RWPE2 (cell line): ENCODE data around the gene KRT80.

Experiments
- ATAC-seq: fragments of 200-7000 bp; cut with Tn5 transposase; 3 replicates; pipeline ENCODE4 v1.9.1; 2021; ENCODE audit warnings: low read depth
- DNase-seq: peaks from one replicate; pipeline ENCODE4 v3.0.0-alpha.2; 2020; ENCODE audit warnings: low spot score
- H3K27ac ChIP-seq: fragments of 450-650 bp; 2 replicates; pipeline ENCODE4 v1.5.1; 2017; ENCODE audit warnings: mild to moderate bottlenecking; ENCODE audit not compliant: poor library complexity, severe bottlenecking
- H3K27me3 ChIP-seq: fragments of 250-450 bp; sonication (Bioruptor Pico); 2 replicates; pipeline ENCODE4 v1.5.1; 2021; ENCODE audit warnings: mild to moderate bottlenecking, moderate library complexity; ENCODE audit not compliant: insufficient read depth, poor library complexity, severe bottlenecking
- H3K36me3 ChIP-seq: fragments of 250-450 bp; sonication (Bioruptor Pico); 2 replicates; pipeline ENCODE4 v1.5.1; 2020; ENCODE audit warnings: low read depth, mild to moderate bottlenecking, moderate library complexity
- H3K4me1 ChIP-seq: fragments of 250-450 bp; sonication (Bioruptor Pico); 2 replicates; pipeline ENCODE4 v1.5.1; 2021; ENCODE audit warnings: mild to moderate bottlenecking, moderate library complexity; ENCODE audit not compliant: insufficient read depth, poor library complexity, severe bottlenecking
- H3K4me3 ChIP-seq: fragments of 250-450 bp; sonication (Bioruptor Pico); 2 replicates; pipeline ENCODE4 v1.5.1; 2021; ENCODE audit warnings: mild to moderate bottlenecking, moderate library complexity; ENCODE audit not compliant: severe bottlenecking
- H3K9me3 ChIP-seq: fragments of 250-450 bp; sonication (Bioruptor Pico); 2 replicates; pipeline ENCODE4 v1.5.1; 2021; ENCODE audit warnings: mild to moderate bottlenecking, moderate library complexity; ENCODE audit not compliant: severe bottlenecking
- TF ChIP-seq, protein P1 (sequence below): fragments of 450-650 bp; IDR thresholded peaks from one replicate; pipeline ENCODE4 v1.5.1; 2017; ENCODE audit warnings: mild to moderate bottlenecking, moderate library complexity; ENCODE audit not compliant: poor library complexity, severe bottlenecking

The KRT80 gene

DNA sequence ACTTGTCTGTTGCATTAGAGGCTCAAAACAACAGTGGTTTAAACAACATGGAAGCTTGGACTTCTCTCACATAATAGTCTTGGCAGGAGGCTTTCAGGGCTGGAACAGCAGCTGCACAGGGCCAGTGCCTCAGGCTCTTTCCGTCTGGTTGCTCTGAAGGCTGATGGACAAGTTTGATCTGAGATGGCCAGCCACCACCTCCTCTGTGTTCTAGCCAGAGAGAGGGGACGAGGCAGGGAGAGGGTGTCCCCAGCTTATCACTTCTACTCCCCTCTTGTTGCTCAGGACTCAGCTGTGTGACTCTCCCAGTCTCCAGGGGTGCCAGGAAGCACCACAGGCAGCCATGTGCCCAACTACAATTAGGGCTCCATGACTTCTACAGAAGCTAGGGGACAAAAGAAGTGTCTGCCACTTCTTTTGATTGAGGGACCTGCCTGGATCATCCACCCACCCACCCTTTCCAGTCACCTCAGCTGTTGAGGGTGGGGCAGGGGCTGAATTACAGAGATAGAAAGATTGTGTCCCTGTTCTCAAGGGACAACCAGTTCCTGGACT lies 65.7 kb downstream of the KRT80 start:
- no peak for DNase-seq
- no peak overlapping the region for H3K27ac ChIP-seq
- H3K4me1 ChIP-seq = no peaks in the 10 kb centered on the region
- no peak overlapping the region for H3K4me3 ChIP-seq
- H3K9me3 ChIP-seq = no peaks in the 10 kb centered on the region
- no peaks in the 10 kb centered on the region for H3K27me3 ChIP-seq
- no peaks in the 10 kb centered on the region for H3K36me3 ChIP-seq
- ATAC-seq = no peak
- TF ChIP-seq, protein P1, sequence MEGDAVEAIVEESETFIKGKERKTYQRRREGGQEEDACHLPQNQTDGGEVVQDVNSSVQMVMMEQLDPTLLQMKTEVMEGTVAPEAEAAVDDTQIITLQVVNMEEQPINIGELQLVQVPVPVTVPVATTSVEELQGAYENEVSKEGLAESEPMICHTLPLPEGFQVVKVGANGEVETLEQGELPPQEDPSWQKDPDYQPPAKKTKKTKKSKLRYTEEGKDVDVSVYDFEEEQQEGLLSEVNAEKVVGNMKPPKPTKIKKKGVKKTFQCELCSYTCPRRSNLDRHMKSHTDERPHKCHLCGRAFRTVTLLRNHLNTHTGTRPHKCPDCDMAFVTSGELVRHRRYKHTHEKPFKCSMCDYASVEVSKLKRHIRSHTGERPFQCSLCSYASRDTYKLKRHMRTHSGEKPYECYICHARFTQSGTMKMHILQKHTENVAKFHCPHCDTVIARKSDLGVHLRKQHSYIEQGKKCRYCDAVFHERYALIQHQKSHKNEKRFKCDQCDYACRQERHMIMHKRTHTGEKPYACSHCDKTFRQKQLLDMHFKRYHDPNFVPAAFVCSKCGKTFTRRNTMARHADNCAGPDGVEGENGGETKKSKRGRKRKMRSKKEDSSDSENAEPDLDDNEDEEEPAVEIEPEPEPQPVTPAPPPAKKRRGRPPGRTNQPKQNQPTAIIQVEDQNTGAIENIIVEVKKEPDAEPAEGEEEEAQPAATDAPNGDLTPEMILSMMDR = no peak

DNA sequence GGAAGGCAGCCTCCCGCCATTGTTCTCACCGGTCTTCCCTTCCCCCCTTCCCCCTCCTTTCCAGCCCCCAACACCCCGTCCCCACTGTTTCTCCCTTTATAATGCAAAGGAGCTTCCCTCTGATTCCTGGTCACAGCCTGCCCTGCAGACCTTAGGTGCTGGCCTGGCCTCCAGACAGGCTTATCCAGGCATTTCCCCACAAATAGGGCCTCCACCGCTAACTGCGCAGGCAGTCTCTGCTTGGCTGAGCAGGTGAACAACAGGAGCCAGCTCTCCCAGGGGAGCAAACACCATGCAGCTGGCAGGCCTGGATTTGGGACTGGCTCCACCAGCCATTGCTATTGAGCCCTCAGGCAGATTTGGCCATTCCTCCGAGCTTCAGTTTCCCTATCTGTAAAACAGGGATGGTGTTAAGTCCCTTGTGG lies 66.3 kb downstream of the KRT80 start:
- TF ChIP-seq, protein P1 = no peak
- H3K27me3 ChIP-seq = no peaks in the 10 kb centered on the region
- no peaks in the 10 kb centered on the region for H3K36me3 ChIP-seq
- H3K4me3 ChIP-seq = no peak overlapping the region
- H3K4me1 ChIP-seq = no peaks in the 10 kb centered on the region
- DNase-seq (no peak), ATAC-seq (no peak)
- H3K9me3 ChIP-seq = no peaks in the 10 kb centered on the region
- H3K27ac ChIP-seq = no peak overlapping the region

DNA sequence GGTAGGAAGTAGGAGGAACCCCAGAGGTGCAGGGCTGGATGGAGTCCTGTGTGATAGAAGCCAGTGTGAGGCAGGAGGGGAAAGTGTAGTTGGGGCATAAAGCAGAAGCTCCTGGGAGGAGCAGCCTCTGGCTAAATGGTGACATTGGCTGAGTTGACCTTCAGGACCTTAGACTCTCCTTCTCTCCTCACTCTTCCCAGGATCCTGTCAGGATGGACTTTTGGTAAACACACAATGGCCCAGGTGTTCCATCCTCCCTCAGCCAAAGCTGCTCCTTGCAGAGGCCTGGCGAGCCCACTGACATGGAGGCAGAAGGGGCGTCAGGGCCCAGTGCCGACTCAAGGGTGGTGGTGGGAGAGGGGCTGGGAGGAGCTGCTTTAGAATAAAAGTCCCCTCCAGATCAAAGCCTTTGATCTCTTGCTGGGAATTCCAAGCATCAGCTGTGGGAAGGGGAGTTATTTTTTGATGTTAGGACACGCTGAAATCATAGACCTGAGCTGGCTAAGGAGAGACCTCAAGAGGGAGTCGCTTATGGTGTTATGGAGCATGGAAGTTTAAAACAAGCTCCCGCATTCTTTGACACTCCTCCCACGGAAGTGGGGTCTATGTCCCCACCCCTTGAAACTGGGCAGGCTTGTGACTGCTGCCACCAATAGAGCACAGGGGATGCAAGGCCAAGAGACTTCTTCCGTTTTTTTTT lies 68.2 kb downstream of the KRT80 start:
- Histone ChIP-seq H3K9me3 (no peaks in the 10 kb centered on the region), H3K4me1 (no peaks in the 10 kb centered on the region), H3K4me3 (no peak overlapping the region), H3K36me3 (no peaks in the 10 kb centered on the region), H3K27me3 (no peaks in the 10 kb centered on the region), H3K27ac (no peak overlapping the region)
- DNase-seq (no peak), ATAC-seq (no peak)
- TF ChIP-seq, protein P1 = no peak

DNA sequence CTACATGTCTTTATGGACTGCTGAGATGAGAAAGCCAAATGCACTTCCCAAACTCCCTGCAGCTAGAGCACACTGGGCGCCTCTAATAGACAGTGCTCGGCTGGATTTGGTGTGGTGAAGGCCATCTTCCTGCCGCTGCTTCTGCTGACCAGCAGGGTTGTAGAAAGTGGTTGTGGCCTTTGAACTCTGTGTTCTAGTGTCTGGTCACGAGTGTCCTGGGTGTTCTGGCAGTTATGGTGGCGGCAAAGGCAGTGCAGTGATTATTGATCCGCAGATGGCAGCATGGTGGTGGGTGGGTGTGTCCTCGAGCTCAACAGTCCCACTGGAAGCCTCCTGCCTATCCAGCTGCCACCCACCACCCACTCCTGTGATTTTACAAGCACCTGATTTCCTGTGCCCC lies 68.9 kb downstream of the KRT80 start:
- DNase-seq (no peak), ATAC-seq (no peak)
- Histone ChIP-seq H3K36me3 (no peaks in the 10 kb centered on the region), H3K27ac (no peak overlapping the region), H3K27me3 (no peaks in the 10 kb centered on the region), H3K9me3 (no peaks in the 10 kb centered on the region), H3K4me3 (no peak overlapping the region), H3K4me1 (no peaks in the 10 kb centered on the region)
- TF ChIP-seq, protein P1 = no peak

DNA sequence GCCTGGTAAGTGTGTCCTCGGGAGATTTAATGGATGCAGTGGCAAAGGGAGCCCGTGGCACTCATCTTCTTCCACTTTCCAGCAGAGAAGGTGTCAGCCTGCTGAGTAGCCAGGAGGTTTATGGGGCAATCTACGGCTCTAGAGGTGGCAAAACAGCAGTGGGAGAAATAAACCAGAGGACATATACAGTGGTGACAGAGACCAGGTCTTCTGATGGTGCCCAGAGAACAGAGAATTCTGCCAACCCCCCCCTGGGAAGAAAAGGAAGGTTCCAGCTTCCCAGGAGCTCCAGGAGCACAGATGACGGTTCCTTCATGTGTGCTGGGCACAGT lies 69.3 kb downstream of the KRT80 start:
- TF ChIP-seq, protein P1 = no peak
- ATAC-seq (no peak), DNase-seq (no peak)
- Histone ChIP-seq H3K27me3 (no peaks in the 10 kb centered on the region), H3K36me3 (no peaks in the 10 kb centered on the region), H3K9me3 (no peaks in the 10 kb centered on the region), H3K4me3 (no peak overlapping the region), H3K4me1 (no peaks in the 10 kb centered on the region), H3K27ac (no peak overlapping the region)
